HCT116 (cell line): ENCODE measurements around the gene SSR1. TPM values are rescaled to one million over a fixed set of nuclear protein-coding genes. Genes with fewer than 3 reads are reported as not detected.
A peak's percentile ranks its signal among the peaks of the same experiment; 100 is the strongest.

Source experiments
- ATAC-seq: fragments of 200-7000 bp; cut with Tn5 transposase; 2 replicates; pipeline ENCODE4 v1.9.1; 2020; ENCODE audit warnings: mild to moderate bottlenecking, moderate library complexity
- BruUV-seq: library from RNA; stranded (reverse); fragments of 400-500 nt; replicated peaks from 2 replicates; lab custom pipeline; 2021; lab: Mats Ljungman, UMichigan
- CTCF ChIA-PET: fragments of 300-600 bp; sonication (Branson Sonifier 250); formaldehyde crosslinking; loops from one replicate; lab custom pipeline; 2021; ENCODE audit warnings: antibody characterized with exemption; lab: Charles Lee
- POLR2A ChIA-PET: fragments of 300-600, 350-600 bp; sonication (Branson Sonifier 250); formaldehyde crosslinking; loops from one replicate; lab custom pipeline; 2021; ENCODE audit warnings: antibody characterized with exemption; lab: Charles Lee
- RAD21 ChIA-PET, 2 experiments: fragments of 300-600 bp; sonication (Branson Sonifier 250); formaldehyde crosslinking; loops; one replicate each; lab custom pipeline; 2023; ENCODE audit warnings: low total read pairs in 2 of 2; ENCODE audit not compliant: uncharacterized antibody in 2 of 2, unreplicated experiment in 2 of 2, low non-redundant PET in 1 of 2; lab: Charles Lee
- DNase-seq: peaks from one replicate; pipeline ENCODE4 v3.0.0-alpha.2; 2010; ENCODE audit warnings: low read depth, low spot score
- H2AFZ ChIP-seq: fragments of 200-600 bp; shearing (Covaris generic), sonication (generic); 2 replicates; pipeline ENCODE4 v1.6.1; 2017; ENCODE audit warnings: low read depth, mixed run types, mixed read lengths, antibody characterized with exemption, low read length; ENCODE audit not compliant: poor library complexity, severe bottlenecking
- H3K27ac ChIP-seq: 2 replicates; pipeline ENCODE4 v1.5.1; 2012; ENCODE audit warnings: low read depth, low read length
- H3K27me3 ChIP-seq: fragments of 200-600 bp; sonication (generic); 2 replicates; pipeline ENCODE4 v1.6.1; 2016; ENCODE audit warnings: mixed run types, low read length, mixed read lengths; ENCODE audit not compliant: insufficient read depth
- H3K36me3 ChIP-seq, 2 experiments: fragments of 200-500 bp in 1 of 2; fragments of 200-600 bp in 1 of 2; sonication (Bioruptor generic) in 1 of 2; sonication (generic) in 1 of 2; 2 replicates each; pipeline versions ENCODE4 v1.5.1 to v1.6.1; 2014 to 2016; ENCODE audit warnings: low read length in 2 of 2, inconsistent platforms in 1 of 2, mixed read lengths in 1 of 2, mixed run types in 1 of 2; ENCODE audit not compliant: insufficient read depth in 2 of 2, control insufficient read depth in 1 of 2
- H3K4me1 ChIP-seq, 2 experiments: fragments of 200-600 bp in 1 of 2; sonication (generic) in 1 of 2; 2 replicates each; pipeline versions ENCODE4 v1.5.1 to v1.6.1; 2012 to 2017; ENCODE audit warnings: low read length in 2 of 2, inconsistent platforms in 1 of 2, mild to moderate bottlenecking in 1 of 2, mixed read lengths in 1 of 2, mixed run types in 1 of 2, moderate library complexity in 1 of 2; ENCODE audit not compliant: insufficient read depth in 2 of 2, control insufficient read depth in 1 of 2
- H3K4me2 ChIP-seq: fragments of 200-600 bp; sonication (generic); 2 replicates; pipeline ENCODE4 v1.6.1; 2017; ENCODE audit warnings: mixed run types, low read length, mixed read lengths
- H3K4me3 ChIP-seq, 2 experiments: fragments of 200-600 bp in 1 of 2; sonication (generic) in 1 of 2; replicated peaks in 1 of 2; 2 replicates each; pipeline ENCODE4 v1.5.1; 2011 to 2016; ENCODE audit warnings: low read length in 2 of 2, control low read depth in 1 of 2, low read depth in 1 of 2, mild to moderate bottlenecking in 1 of 2, mixed read lengths in 1 of 2, mixed run types in 1 of 2
- H3K79me2 ChIP-seq: fragments of 200-600 bp; sonication (generic); 2 replicates; pipeline ENCODE4 v1.6.1; 2017; ENCODE audit warnings: mild to moderate bottlenecking, mixed run types, low read length, moderate library complexity, mixed read lengths; ENCODE audit not compliant: insufficient read depth
- H3K9ac ChIP-seq: fragments of 200-600 bp; sonication (generic); 2 replicates; pipeline ENCODE4 v1.6.1; 2016; ENCODE audit warnings: low read length, mixed read lengths
- H3K9me2 ChIP-seq: fragments of 200-600 bp; sonication (generic), shearing (Covaris generic); 2 replicates; pipeline ENCODE4 v1.6.1; 2017; ENCODE audit warnings: mixed run types, mild to moderate bottlenecking, moderate library complexity; ENCODE audit not compliant: insufficient read depth
- H3K9me3 ChIP-seq, 2 experiments: fragments of 200-500 bp in 1 of 2; fragments of 200-600 bp in 1 of 2; sonication (Bioruptor generic) in 1 of 2; sonication (generic) in 1 of 2; 2 replicates each; pipeline ENCODE4 v1.6.1; 2014 to 2017; ENCODE audit warnings: low read length in 2 of 2, mixed read lengths in 2 of 2, inconsistent platforms in 1 of 2, low read depth in 1 of 2, mild to moderate bottlenecking in 1 of 2, mixed run types in 1 of 2, moderate library complexity in 1 of 2; ENCODE audit not compliant: control insufficient read depth in 1 of 2, insufficient read depth in 1 of 2
- H4K20me1 ChIP-seq: fragments of 200-600 bp; sonication (generic), shearing (Covaris generic); 2 replicates; pipeline ENCODE4 v1.6.1; 2017; ENCODE audit warnings: mixed run types, mild to moderate bottlenecking, moderate library complexity; ENCODE audit not compliant: insufficient read depth
- FOSL1 ChIP-seq: IDR thresholded peaks from 2 replicates; pipeline ENCODE4 v1.6.1; 2012; ENCODE audit warnings: low read depth
- JUND ChIP-seq: IDR thresholded peaks from 2 replicates; pipeline ENCODE4 v1.6.1; 2012
- POLR2A ChIP-seq: IDR thresholded peaks from 2 replicates; pipeline ENCODE4 v1.7.0; 2011; ENCODE audit warnings: borderline replicate concordance; ENCODE audit not compliant: insufficient read depth, insufficient read length; ENCODE audit errors: extremely low read depth
- ZNF274 ChIP-seq: fragments of 200-500 bp; sonication (Bioruptor generic); IDR thresholded peaks from 2 replicates; pipeline ENCODE4 v1.6.1; 2014; ENCODE audit warnings: mild to moderate bottlenecking, low read depth, low read length, inconsistent platforms
- intact Hi-C: fragments of 100-400 bp; cut with micrococcal nuclease; formaldehyde crosslinking; loops from 2 replicates; pipeline ENCODE4 v1.10.0; 2022
- total RNA-seq: library from RNA; stranded (reverse); gene quantifications from one replicate; pipeline ENCODE4 v1.2.1, GENCODE V29; 2021; ENCODE audit not compliant: unreplicated experiment
- TF ChIP-seq, protein P1 (sequence below): IDR thresholded peaks from 2 replicates; pipeline ENCODE4 v1.6.1; 2012

Gene SSR1
- total RNA-seq, 1 experiment from 2014 or later = 127 TPM

DNA sequence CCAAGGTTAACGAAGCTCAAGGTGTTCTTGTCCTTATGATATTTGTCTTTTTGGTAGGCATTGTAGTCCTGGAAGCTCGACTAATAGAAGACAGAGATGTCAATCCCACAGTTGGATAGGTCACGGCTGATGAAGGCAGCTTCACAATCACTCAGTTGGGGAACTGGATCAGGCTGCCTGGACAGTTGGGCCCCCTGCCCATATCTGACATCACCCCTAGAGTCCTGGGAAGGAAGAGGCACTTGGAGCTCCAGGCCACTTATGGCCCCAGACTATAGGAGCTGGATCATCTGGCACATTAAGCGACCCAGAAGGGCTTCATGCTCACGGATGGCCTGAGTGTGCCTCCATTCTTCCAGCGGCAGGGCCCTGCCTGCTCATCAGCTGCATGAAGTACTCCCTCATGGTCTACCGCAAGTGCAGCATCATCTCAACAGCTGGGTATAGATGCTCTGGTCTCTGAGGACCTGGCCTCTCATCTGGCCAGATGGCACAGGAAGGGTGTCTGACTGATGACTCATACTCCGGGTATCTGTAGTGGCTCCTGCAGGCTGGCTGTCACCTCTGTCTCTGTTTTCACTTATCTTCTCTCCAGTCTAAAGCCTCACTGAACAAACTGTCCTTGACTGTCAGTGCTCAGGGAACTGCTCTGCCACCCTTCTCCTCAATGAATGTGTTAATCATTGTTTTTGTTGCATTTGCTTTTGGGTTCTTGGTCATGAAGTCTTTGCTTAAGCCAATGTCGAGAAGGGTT is 29.2 kb upstream of the SSR1 start:
- no peaks in the 10 kb centered on the region for H3K9me2 ChIP-seq
- CTCF ChIA-PET = no interaction called here
- no peak overlapping the region for H2AFZ ChIP-seq
- no peak overlapping the region for H3K4me3 ChIP-seq
- BruUV-seq = no TSS peak
- no peaks in the 10 kb centered on the region for H3K27me3 ChIP-seq
- POLR2A ChIA-PET = no interaction called here
- TF ChIP-seq FOSL1 (peak; percentile 73), POLR2A (no peak), JUND (peak; percentile 75)
- TF ChIP-seq, all 23 proteins: peak for 2
- peak; percentile 23 for DNase-seq
- H3K4me1 ChIP-seq = peaks cover 0 to 12% of the 10 kb centered on the region in 2 experiments; a peak in 3 of 4 replicates
- no peaks in the 10 kb centered on the region for H3K9me3 ChIP-seq
- H3K79me2 ChIP-seq = no peaks in the 10 kb centered on the region
- intact Hi-C loops = no loop called here
- H3K27ac ChIP-seq = no peak overlapping the region
- no peaks in the 10 kb centered on the region for H3K36me3 ChIP-seq
- H4K20me1 ChIP-seq = no peaks in the 10 kb centered on the region
- RAD21 ChIA-PET = no interaction called here
- peak overlapping the region; percentile 53; the same call in 1 of the 2 replicates for H3K4me2 ChIP-seq
- no peak overlapping the region for H3K9ac ChIP-seq
- peak; percentile 79 for ATAC-seq

DNA sequence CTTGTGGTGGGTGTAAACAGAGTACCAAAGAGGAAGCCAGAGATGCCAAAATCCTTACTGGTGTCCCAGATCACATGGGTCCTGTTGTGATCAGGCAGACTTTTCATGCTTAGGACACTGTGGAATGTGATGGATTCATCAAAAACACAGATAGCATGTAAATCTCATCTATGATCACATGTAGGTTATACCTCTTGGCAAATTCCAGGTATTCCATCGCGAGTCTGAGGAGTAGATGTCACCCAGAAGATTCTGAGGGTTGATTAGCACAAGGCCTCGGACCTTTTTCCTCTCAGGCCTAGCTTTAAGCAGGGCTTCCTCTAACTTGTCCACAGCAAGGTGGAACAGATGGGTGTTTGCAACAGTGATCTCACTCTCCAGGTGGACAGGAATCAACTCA is 28.3 kb upstream of the SSR1 start:
- intact Hi-C loops = no loop called here
- no TSS peak for BruUV-seq
- Histone ChIP-seq H3K4me1 (peaks cover 0 to 9% of the 10 kb centered on the region in 2 experiments; a peak in 2 of 4 replicates), H3K36me3 (no peaks in the 10 kb centered on the region), H3K9ac (no peak overlapping the region), H3K4me3 (no peak overlapping the region), H3K27me3 (no peaks in the 10 kb centered on the region), H3K4me2 (no peak overlapping the region), H4K20me1 (no peaks in the 10 kb centered on the region), H2AFZ (no peak overlapping the region), H3K9me2 (no peaks in the 10 kb centered on the region), H3K27ac (no peak overlapping the region), H3K9me3 (no peaks in the 10 kb centered on the region), H3K79me2 (no peaks in the 10 kb centered on the region)
- TF ChIP-seq, protein P1, sequence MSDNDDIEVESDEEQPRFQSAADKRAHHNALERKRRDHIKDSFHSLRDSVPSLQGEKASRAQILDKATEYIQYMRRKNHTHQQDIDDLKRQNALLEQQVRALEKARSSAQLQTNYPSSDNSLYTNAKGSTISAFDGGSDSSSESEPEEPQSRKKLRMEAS = no peak
- no peak for TF ChIP-seq ZNF274
- ATAC-seq (no peak), DNase-seq (no peak)
- ChIA-PET RAD21 (no interaction called here), POLR2A (no interaction called here), CTCF (interaction anchor here (0.6 kb wide), 1 partner anchor 15 kb away, joined by 4 read pairs; no protein-coding TSS in a partner anchor)
